Activated naive CD4-positive, alpha-beta T cell treated with anti-CD3 and anti-CD28 coated beads, Interleukin-2, amount 10 ng/mL, durations not matched to agents 7 days and 5 days (primary cell): ENCODE results near the gene TNFSF10.
"Not testable (repeated sequence)": the region's sequence is repeated elsewhere in the genome, so short reads cannot be mapped to it uniquely, and the experiment has no call there.

Experiments used
- CTCF ChIA-PET: fragments of 350-600 bp; sonication (Branson Sonifier 250); formaldehyde crosslinking; loops from one replicate; lab custom pipeline; 2021; ENCODE audit warnings: antibody characterized with exemption; lab: Charles Lee
- DNase-seq: peaks from one replicate; pipeline ENCODE4 v3.0.0-alpha.2; 2020
- H3K27ac Mint-ChIP-seq: one replicate; pipeline ENCODE4 v1.8.0; 2021; ENCODE audit warnings: mild to moderate bottlenecking, moderate library complexity, mixed read lengths
- H3K27me3 Mint-ChIP-seq: one replicate; pipeline ENCODE4 v1.8.0; 2021; ENCODE audit warnings: mild to moderate bottlenecking, mixed read lengths
- H3K36me3 Mint-ChIP-seq: one replicate; pipeline ENCODE4 v1.8.0; 2021; ENCODE audit warnings: mixed read lengths
- H3K4me1 Mint-ChIP-seq: one replicate; pipeline ENCODE4 v1.8.0; 2021; ENCODE audit warnings: mixed read lengths
- H3K4me3 Mint-ChIP-seq: one replicate; pipeline ENCODE4 v1.8.0; 2021; ENCODE audit warnings: mild to moderate bottlenecking, moderate library complexity, mixed read lengths
- H3K9me3 Mint-ChIP-seq: one replicate; pipeline ENCODE4 v1.8.0; 2021; ENCODE audit warnings: mixed read lengths

The TNFSF10 gene

DNA sequence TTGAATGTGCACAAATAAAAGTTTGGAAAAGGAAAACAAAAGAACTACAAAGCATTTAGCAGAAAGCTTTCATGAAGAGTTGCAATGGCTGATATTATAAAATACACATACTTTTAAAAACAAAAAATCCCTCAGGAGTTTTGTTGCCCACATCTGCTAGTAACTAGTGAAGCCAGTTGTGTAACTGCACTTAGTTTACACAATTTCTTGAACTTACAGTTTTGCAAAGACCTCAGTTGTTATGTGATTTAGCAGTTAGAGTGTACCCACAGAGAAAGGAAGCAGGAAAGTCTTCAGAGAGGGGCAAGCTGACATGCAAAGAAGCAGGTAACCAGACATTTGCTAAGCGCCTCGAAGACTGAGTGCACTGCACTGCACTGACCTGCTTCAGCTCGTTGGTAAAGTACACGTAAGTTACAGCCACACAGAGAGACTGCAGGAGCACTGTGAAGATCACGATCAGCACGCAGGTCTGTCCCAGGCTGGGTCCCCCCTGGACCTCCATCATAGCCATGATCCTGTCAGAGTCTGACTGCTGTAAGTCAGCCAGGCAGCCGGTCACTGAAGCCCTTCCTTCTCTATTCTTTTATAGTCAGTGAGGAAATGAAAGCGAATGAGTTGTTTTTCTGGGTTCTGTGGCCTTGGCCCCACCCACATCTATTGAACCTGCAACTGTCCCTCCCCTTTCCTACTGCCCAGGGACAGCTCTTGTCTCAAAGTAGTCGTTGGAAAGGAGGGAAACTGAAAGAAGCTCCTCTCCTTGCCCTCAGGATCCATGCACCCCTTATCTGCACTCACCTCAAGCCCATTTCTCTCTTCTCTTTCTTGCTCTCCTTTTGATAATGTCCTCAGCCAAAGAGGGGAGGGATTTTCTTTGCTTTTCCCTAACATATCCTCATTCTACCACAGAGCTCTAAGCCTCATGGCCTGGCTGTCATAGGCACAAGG lies at the start of gene TNFSF10:
Gene TNFSF10, minus strand, starts transcription at position 560 of the 948 bp plus-strand sequence. Its CDS starts 46 bp downstream, at position 514.
- peaks cover 48% of the 10 kb centered on the region for H3K4me1 Mint-ChIP-seq
- peak; percentile 86 for DNase-seq

DNA sequence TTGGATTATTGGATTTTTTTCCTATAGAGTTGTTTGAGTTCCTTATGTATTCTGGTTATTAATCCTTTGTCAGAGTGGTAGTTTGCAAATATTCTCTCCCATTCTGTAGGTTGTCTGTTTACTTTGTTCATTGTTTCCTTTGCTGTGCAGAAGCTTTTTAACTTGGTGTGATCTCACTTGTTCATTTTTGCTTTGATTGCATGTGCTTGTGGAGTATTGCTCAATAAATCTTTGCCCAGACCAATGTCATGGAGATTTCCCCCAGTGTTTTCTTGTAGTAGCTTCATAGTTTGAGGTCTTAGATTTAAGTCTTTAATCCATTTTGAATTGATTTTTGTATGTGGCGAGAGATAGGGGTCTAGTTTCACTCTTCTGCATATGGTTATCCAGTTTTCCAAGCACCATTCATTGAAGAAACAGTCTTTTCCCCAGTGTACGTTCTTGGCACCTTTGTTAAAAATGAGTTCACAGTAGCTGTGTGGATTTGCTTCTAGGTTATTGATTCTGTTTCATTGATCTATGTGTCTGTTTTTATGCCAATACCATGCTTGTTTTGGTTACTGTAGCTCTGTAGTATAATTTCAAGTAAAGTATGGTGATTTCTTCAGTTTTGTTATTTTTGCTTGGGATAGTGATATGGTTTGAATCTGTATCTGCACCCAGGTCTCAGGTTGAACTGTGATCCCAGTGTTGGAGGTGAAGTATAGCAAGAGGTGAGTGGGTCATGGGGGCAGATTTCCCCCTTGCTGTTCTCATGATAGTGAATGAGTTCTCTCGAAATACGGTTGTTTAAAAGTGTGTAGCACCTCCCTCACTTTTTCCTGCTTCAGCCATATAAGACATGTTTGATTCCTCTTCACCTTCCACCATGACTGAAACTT lies 46.1 kb upstream of the TNFSF10 start:
- Mint-ChIP-seq H3K4me3 (no peak overlapping the region), H3K27ac (no peak overlapping the region), H3K4me1 (peaks cover 9% of the 10 kb centered on the region), H3K36me3 (peaks cover 27% of the 10 kb centered on the region), H3K27me3 (no peaks in the 10 kb centered on the region), H3K9me3 (peaks cover 35% of the 10 kb centered on the region)
- no peak for DNase-seq
- CTCF ChIA-PET: interaction anchor here (0.6 to 1.0 kb wide), 3 partner anchors 25 to 50 kb away, joined by 3 to 4 read pairs (median 3); no protein-coding TSS in a partner anchor

More for the DNA sequence above, at the start of gene TNFSF10:
- H3K36me3 Mint-ChIP-seq: peaks cover 27% of the 10 kb centered on the region
- no peaks in the 10 kb centered on the region for H3K27me3 Mint-ChIP-seq
- peak within 1 kb of the TSS; percentile 100 for H3K4me3 Mint-ChIP-seq
- peaks cover 4% of the 10 kb centered on the region for H3K9me3 Mint-ChIP-seq
- CTCF ChIA-PET: interaction anchor here (1.0 to 10.4 kb wide), 6 partner anchors 10 to 99 kb away, joined by 3 to 180 read pairs (median 5); no protein-coding TSS in a partner anchor
- peak within 1 kb of the TSS; percentile 99 for H3K27ac Mint-ChIP-seq

DNA sequence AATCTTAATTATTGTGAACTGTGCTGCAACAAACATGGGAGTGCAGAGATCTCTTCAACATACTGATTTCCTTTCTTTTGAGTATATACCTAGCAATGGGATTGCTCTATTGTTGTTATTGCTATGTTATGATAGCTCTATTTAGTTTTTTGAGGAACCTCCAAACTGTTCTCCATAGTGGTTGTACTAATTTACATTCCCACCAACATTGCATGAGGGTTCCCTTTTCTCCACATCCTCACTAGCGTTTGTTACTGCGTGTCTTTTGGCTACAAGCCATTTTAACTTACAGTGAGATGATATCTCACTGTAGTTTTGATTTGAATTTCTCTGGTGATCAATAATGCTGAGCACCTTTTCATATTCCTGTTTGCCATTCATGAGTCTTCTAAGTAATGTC lies 45.5 kb upstream of the TNFSF10 start:
- CTCF ChIA-PET: no interaction called here
- no peaks in the 10 kb centered on the region for H3K27me3 Mint-ChIP-seq
- DNase-seq: no peak

DNA sequence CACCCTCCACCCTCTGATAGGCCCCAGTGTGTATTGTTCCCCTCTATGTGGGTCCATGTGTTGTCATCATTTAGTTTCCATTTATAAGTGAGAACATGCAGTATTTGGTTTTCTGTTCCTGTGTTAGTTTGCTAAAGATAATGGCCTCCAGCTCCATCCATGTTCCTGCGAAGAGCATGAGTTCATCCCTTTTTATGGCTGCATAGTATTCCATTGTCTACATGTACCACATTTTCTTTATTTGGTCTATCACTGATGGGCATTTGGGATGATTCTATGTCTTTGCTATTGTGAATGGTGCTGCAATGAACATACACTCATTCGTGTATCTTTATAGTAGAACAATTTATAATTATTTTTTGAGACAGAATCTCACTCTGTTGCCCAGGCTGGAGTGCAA lies 43.6 kb upstream of the TNFSF10 start:
- CTCF ChIA-PET, DNase-seq, H3K27ac Mint-ChIP-seq, H3K4me3 Mint-ChIP-seq, H3K27me3 Mint-ChIP-seq: not testable (repeated sequence)
- H3K9me3 Mint-ChIP-seq: peaks cover 21% of the 10 kb centered on the region
- H3K36me3 Mint-ChIP-seq: peaks cover 15% of the 10 kb centered on the region
- H3K4me1 Mint-ChIP-seq: peaks cover 30% of the 10 kb centered on the region

More for the DNA sequence above, 45.5 kb upstream of the TNFSF10 start:
- no peak overlapping the region for H3K4me3 Mint-ChIP-seq
- no peak overlapping the region for H3K27ac Mint-ChIP-seq
- H3K36me3 Mint-ChIP-seq: peaks cover 23% of the 10 kb centered on the region
- H3K9me3 Mint-ChIP-seq: peaks cover 30% of the 10 kb centered on the region
- H3K4me1 Mint-ChIP-seq: peaks cover 13% of the 10 kb centered on the region

DNA sequence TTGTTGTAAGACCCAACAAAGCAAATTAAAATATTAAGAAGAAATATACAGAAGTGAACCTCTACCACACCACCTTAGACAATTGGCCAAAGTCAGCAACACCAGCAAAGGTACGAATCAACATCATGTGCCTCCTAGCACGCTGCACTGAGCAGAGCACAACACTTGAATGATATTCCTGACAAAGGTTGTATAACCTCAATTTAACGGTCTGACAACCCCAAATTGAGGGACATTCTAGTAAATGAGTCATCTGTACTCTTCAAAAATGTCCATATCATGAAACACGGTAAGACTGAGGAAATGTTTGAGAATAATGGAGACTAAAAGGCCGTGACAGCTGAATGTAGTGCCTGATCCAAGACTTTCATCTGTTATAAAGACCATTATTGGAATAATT lies 41.3 kb upstream of the TNFSF10 start:
- Mint-ChIP-seq H3K27me3 (no peaks in the 10 kb centered on the region), H3K36me3 (peaks cover 8% of the 10 kb centered on the region), H3K9me3 (peaks cover 13% of the 10 kb centered on the region), H3K4me1 (peaks cover 34% of the 10 kb centered on the region), H3K27ac (no peak overlapping the region), H3K4me3 (no peak overlapping the region)
- no peak for DNase-seq
- CTCF ChIA-PET: no interaction called here

DNA sequence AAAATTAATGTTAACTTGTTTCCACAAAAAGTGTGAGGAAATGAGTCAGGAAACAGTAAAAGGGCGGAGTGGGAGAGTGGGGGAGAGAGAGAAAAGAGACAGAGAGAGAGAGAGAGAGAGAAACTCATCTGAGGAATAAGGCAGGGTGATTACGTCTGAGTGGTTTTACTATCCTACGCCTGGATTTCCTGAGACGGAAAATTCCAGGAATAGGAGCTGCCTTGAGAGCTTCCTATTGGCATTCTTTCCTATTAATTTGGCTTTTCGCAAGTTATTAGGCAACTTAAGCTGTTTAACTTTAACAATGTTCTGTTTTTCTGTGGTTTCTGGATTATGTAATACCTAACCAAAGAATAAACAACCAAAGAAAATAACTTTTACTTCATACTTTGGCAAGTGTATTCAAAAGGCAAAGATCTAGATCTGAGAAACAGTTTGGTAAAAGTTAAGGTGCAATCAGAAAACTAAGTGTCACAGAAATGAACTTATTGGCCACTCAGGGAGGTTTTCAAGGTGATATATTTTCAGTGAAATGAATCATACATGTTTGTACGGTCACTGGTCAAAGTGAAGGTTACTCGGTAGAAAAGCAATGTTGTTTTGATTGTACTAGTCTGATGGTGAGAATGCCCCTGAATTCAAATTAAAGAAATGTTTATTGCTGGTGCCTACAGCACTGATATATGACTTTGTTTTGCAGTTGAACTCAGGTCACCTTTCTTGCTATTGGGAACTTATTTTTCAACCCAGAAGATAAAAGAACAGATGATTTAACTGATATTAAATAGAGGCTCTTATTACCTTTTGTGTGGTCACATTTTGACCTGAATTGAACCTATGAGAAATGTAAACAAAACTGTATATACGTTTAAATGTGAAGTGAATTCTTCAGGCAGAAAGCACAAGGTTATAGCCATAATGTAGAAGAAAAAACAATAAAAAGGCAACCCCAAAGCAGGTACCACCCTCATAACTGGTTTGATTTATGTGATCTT lies 39.9 kb upstream of the TNFSF10 start:
- Mint-ChIP-seq H3K27ac (peak overlapping the region; percentile 77), H3K27me3 (no peaks in the 10 kb centered on the region), H3K4me3 (peak overlapping the region; percentile 47), H3K4me1 (peaks cover 25% of the 10 kb centered on the region), H3K36me3 (peaks cover 6% of the 10 kb centered on the region), H3K9me3 (peaks cover 13% of the 10 kb centered on the region)
- CTCF ChIA-PET: interaction anchor here (1.0 to 2.2 kb wide), 7 partner anchors 16 to 50 kb away, joined by 3 to 10 read pairs (median 6); no protein-coding TSS in a partner anchor
- peak; percentile 29 for DNase-seq

DNA sequence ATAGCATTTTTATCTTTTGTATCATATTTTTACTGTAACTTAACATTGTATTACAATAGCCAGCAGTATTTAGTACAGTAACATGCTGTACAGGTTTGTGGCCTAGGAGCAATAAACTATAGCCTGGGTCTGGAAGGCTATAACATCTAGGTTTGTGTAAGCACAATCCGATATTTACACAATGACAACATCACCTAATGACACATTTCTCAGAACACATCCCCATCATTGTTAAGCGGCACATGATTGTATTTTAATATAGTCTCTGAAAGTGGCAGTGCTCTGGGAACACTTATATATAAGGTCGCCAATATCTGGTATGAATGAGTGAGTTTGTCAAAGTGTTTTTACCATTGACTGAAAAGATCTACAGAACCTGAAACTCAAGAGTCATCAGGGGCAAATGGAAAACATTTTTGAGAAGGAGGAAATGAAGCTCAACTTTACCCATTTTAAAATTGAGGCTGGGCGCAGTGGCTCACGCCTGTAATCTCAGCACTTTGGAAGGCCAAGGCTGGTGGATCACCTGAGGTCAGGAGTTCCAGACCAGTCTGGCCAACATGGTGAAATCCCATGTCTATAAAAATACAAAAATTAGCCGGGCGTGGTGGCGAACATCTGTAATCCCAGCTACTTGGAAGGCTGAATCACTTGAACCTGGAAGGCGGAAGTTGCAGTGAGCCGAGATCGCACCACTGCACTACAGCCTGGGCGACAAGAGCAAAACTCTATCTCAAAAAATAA lies 38.8 kb upstream of the TNFSF10 start:
- Mint-ChIP-seq H3K9me3 (peaks cover 8% of the 10 kb centered on the region), H3K27me3 (no peaks in the 10 kb centered on the region), H3K27ac (peak overlapping the region; percentile 64), H3K4me1 (peaks cover 30% of the 10 kb centered on the region), H3K36me3 (peaks cover 6% of the 10 kb centered on the region), H3K4me3 (peak overlapping the region; percentile 7)
- DNase-seq: no peak
- CTCF ChIA-PET: interaction anchor here (0.6 to 2.2 kb wide), 11 partner anchors 8 to 48 kb away, joined by 3 to 10 read pairs (median 4); no protein-coding TSS in a partner anchor

DNA sequence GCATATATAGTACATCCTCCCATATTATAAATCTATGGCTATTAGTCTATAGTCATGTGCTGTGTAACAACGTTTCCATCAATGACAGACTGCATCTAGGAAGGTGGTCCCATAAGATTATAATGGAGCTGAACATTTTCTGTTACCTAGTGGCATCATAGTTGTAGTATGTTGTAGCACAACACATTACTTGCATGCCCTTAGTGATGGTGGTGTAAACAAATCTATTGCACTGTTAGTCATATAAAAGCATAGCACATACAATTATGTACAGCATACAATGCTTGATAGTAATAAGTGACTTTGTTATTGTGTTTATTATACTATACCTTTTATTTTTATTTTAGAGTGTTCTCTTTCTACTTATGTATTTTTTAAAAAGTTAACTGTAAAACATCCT lies 37.4 kb upstream of the TNFSF10 start:
- H3K9me3 Mint-ChIP-seq: no peaks in the 10 kb centered on the region
- H3K27ac Mint-ChIP-seq: no peak overlapping the region
- H3K27me3 Mint-ChIP-seq: no peaks in the 10 kb centered on the region
- no peak overlapping the region for H3K4me3 Mint-ChIP-seq
- no peaks in the 10 kb centered on the region for H3K36me3 Mint-ChIP-seq
- H3K4me1 Mint-ChIP-seq: peaks cover 32% of the 10 kb centered on the region
- CTCF ChIA-PET: interaction anchor here (0.7 kb wide), 1 partner anchor 67 kb away, joined by 3 read pairs; no protein-coding TSS in a partner anchor
- DNase-seq: no peak

DNA sequence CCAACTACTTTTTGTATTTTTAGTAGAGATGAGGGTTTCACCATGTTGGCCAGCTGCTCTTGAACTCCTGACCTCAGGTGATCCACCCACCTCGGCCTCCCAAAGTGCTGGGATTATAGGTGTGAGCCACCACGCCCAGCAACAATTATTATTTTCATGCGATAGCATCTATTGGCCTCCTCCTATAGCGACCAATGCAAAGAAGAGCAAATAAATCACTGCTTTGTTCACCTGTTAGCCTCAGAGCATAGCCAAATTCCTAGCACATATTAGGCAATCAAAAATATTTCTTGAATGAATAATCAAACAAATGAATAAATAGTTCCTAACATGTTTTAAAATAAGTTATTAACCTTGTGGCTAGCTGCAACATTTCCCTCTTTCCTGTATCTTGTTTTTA lies 36.8 kb upstream of the TNFSF10 start:
- no peaks in the 10 kb centered on the region for H3K36me3 Mint-ChIP-seq
- no peak overlapping the region for H3K27ac Mint-ChIP-seq
- no peaks in the 10 kb centered on the region for H3K9me3 Mint-ChIP-seq
- no peaks in the 10 kb centered on the region for H3K27me3 Mint-ChIP-seq
- no peak overlapping the region for H3K4me3 Mint-ChIP-seq
- CTCF ChIA-PET: no interaction called here
- peaks cover 32% of the 10 kb centered on the region for H3K4me1 Mint-ChIP-seq
- no peak for DNase-seq

DNA sequence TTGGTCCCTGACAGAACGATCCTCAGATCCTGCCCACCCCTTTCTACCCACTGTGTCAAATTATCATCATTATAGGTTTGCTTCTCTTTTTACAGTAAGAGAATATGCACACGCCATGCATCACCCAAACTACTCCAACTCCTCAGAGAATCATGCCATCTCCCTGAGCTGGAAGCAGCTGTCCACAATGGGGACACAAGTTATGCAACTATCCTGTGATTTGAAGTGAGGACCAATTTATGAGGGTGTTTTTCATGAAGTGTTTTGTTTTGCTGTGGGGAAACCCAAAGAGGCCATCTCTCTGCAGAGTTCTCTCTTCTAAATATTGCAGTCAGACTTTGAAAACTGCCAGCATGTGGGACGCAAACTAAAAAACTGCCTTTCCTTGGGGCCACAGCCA lies 35.8 kb upstream of the TNFSF10 start:
- H3K4me1 Mint-ChIP-seq: peaks cover 31% of the 10 kb centered on the region
- CTCF ChIA-PET: no interaction called here
- H3K4me3 Mint-ChIP-seq: no peak overlapping the region
- no peaks in the 10 kb centered on the region for H3K36me3 Mint-ChIP-seq
- no peak for DNase-seq
- no peaks in the 10 kb centered on the region for H3K27me3 Mint-ChIP-seq
- no peaks in the 10 kb centered on the region for H3K9me3 Mint-ChIP-seq
- H3K27ac Mint-ChIP-seq: no peak overlapping the region

DNA sequence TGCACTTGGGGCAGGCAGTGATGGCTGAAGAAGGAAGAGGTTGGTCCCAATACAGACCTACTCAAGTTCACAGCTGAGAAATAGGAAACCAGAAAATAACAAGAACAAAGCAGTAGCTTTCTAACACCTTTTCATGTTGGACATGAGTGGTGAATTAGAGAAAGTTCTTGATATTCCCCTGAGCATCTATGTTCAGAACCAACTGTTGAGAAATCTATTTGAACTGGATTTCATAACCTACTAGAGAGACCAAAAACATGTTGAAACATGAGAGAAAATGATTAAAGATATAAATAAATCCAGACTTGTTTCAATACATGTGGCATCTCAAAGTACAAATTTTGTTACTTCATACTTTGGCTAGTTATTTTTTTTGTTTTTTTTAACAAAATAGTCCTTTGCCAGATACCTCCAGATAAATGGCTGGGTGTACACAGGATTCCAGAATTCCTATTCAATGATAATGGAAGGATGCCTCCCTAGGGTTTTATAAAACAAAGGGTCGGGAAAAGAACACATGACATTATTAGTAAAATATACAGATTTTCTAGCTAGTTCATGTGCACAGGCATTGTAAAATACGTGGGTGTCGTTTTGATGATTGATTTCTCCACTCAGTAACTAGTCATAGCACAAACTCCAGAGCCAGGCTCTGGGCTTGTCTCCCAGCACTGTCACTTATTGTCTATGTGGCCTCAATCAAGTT lies 34.4 kb upstream of the TNFSF10 start:
- Mint-ChIP-seq H3K4me3 (no peak overlapping the region), H3K36me3 (no peaks in the 10 kb centered on the region), H3K27ac (no peak overlapping the region), H3K4me1 (peaks cover 19% of the 10 kb centered on the region), H3K27me3 (peaks cover 4% of the 10 kb centered on the region), H3K9me3 (no peaks in the 10 kb centered on the region)
- no peak for DNase-seq
- CTCF ChIA-PET: interaction anchor here (1.2 kb wide), 1 partner anchor 37 kb away, joined by 3 read pairs; no protein-coding TSS in a partner anchor
